ENCODE data around the gene TEX26.

The TEX26 gene

GRCh38 chr13:30972888-30973377, 40.5 kb downstream of the TEX26 start (continued):
- TF ChIP-seq ZNF626 (tag by site-specific recombination; IDR thresholded peaks at IDR 0.05) (no peak), ZNF324 (tag by site-specific recombination; IDR thresholded peaks at IDR 0.05) (no peak), ZBTB17 (tag by site-specific recombination; IDR thresholded peaks at IDR 0.05) (no peak), TRIM28 (IDR thresholded peaks at IDR 0.05; ENCODE audit: borderline replicate concordance, low read length) (no peak), ZNF571 (tag by site-specific recombination; IDR thresholded peaks at IDR 0.05) (no peak), KLF10 (tag by site-specific recombination; IDR thresholded peaks at IDR 0.05) (no peak), INSM2 (tag by site-specific recombination; IDR thresholded peaks at IDR 0.05) (no peak), SCRT1 (tag by site-specific recombination; IDR thresholded peaks at IDR 0.05; ENCODE audit: borderline replicate concordance) (no peak)

- POLR2A ChIA-PET: no interaction called here
- TF ChIP-seq ZNF639 (tag by site-specific recombination; IDR thresholded peaks at IDR 0.05) (no peak), ZSCAN23 (tag by site-specific recombination; IDR thresholded peaks at IDR 0.05) (no peak), PATZ1 (tag by site-specific recombination; IDR thresholded peaks at IDR 0.05) (no peak), ZNF791 (tag by site-specific recombination; IDR thresholded peaks at IDR 0.05) (no peak), ZNF521 (tag by site-specific recombination; IDR thresholded peaks at IDR 0.05) (no peak), TSHZ1 (tag by site-specific recombination; IDR thresholded peaks at IDR 0.05; ENCODE audit: borderline replicate concordance) (no peak), ZNF354C (tag by site-specific recombination; IDR thresholded peaks at IDR 0.05; ENCODE audit: borderline replicate concordance, low read depth) (no peak), ZNF571 (tag by site-specific recombination; IDR thresholded peaks at IDR 0.05) (no peak), ZNF133 (tag by site-specific recombination; IDR thresholded peaks at IDR 0.05) (no peak), ZNF558 (tag by site-specific recombination; IDR thresholded peaks at IDR 0.05) (no peak), ZNF837 (tag by site-specific recombination; IDR thresholded peaks at IDR 0.05) (no peak), SALL2 (tag by site-specific recombination; IDR thresholded peaks at IDR 0.05; ENCODE audit: borderline replicate concordance) (no peak), ZNF514 (tag by site-specific recombination; IDR thresholded peaks at IDR 0.05) (no peak), ZNF621 (tag by site-specific recombination; IDR thresholded peaks at IDR 0.05) (no peak), GLIS2 (tag by site-specific recombination; IDR thresholded peaks at IDR 0.05) (no peak), ZNF433 (tag by site-specific recombination; IDR thresholded peaks at IDR 0.05; ENCODE audit: low read depth) (no peak), ZSCAN30 (tag by site-specific recombination; IDR thresholded peaks at IDR 0.05) (no peak), ZNF610 (tag by site-specific recombination; IDR thresholded peaks at IDR 0.05; ENCODE audit: borderline replicate concordance) (no peak)
- CTCF ChIA-PET: no interaction called here
Measured at GRCh38 chr13:30974350-30974749, 41.9 kb downstream of the TEX26 start.

More at GRCh38 chr13:30974350-30974749, 41.9 kb downstream of the TEX26 start:
- no peaks in the 10 kb centered on the region for H3K36me3 ChIP-seq (ENCODE audit: control insufficient read depth in 2 of 2, insufficient read depth in 1 of 2, low read length in 2 of 2)
- no peaks in the 10 kb centered on the region for H3K9me3 ChIP-seq (ENCODE audit: control insufficient read depth, insufficient read depth, low read depth, low read length)
- peaks cover 2% of the 10 kb centered on the region; the same call in 1 of the 2 replicates for H3K4me1 ChIP-seq (ENCODE audit: control insufficient read depth, insufficient read depth, low read length)
- no peak overlapping the region for H3K27ac ChIP-seq (ENCODE audit: extremely low read depth, low read depth, low read length)
- H3K4me3 ChIP-seq (ENCODE audit: low read depth, low read length): no peak overlapping the region
